Measurements from ENCODE around the gene MPRIP. TPM values are rescaled to one million over a fixed set of nuclear protein-coding genes. Genes with fewer than 3 reads are reported as not detected.
"Not testable (repeated sequence)": the region's sequence is repeated elsewhere in the genome, so short reads cannot be mapped to it uniquely, and the experiment has no call there.

The MPRIP gene
- total RNA-seq, 2 donors from 2014 or later: 84.3 to 258 TPM

GRCh38 chr17:17155568-17155967 is 113.3 kb downstream of the MPRIP start:
- no peaks in the 10 kb centered on the region for H3K9me3 ChIP-seq
- 95% methylated on average over 3 of the region's 3 CpGs for WGBS
- no peak overlapping the region for H3K27ac ChIP-seq
- H3K4me3 ChIP-seq: no peak overlapping the region
- H3K36me3 ChIP-seq: peaks cover 0 to 26% of the 10 kb centered on the region in 2 donors
- TF ChIP-seq, protein P1, sequence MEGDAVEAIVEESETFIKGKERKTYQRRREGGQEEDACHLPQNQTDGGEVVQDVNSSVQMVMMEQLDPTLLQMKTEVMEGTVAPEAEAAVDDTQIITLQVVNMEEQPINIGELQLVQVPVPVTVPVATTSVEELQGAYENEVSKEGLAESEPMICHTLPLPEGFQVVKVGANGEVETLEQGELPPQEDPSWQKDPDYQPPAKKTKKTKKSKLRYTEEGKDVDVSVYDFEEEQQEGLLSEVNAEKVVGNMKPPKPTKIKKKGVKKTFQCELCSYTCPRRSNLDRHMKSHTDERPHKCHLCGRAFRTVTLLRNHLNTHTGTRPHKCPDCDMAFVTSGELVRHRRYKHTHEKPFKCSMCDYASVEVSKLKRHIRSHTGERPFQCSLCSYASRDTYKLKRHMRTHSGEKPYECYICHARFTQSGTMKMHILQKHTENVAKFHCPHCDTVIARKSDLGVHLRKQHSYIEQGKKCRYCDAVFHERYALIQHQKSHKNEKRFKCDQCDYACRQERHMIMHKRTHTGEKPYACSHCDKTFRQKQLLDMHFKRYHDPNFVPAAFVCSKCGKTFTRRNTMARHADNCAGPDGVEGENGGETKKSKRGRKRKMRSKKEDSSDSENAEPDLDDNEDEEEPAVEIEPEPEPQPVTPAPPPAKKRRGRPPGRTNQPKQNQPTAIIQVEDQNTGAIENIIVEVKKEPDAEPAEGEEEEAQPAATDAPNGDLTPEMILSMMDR (IDR thresholded peaks at IDR 0.05): no peak
- TF ChIP-seq POLR2A (IDR thresholded peaks at IDR 0.05): no peak
- TF ChIP-seq POLR2AphosphoS5 (IDR thresholded peaks at IDR 0.05): no peak
- no peaks in the 10 kb centered on the region for H3K4me1 ChIP-seq (replicated peaks)
- intact Hi-C loops (cut with DNase I): no loop called here
- no peaks in the 10 kb centered on the region for H3K27me3 ChIP-seq (replicated peaks; ENCODE audit: insufficient read depth)
- DNase-seq (ENCODE audit: low spot score): no peak

DNA sequence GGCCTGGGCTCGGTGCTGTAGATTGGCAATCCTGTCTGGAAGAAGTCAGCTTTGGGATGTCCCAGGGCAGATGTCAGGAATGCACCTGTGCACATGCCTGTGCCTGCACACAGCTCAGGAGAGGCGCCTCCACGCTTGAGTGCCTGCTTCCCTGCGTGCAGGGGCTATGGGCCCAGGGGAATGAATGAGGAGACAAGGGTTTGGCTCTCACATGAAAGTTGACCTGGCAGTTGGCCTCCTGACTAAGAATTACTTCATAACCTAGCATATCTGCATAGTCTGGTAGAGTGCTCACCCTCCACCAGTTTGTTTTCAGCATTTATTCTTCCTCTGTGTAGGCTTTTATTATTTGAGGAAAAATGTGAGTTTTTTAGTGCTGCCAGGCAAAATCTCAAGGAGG is 113.8 kb downstream of the MPRIP start:
- DNase-seq (ENCODE audit: low spot score): peak; percentile 27
- 28% methylated on average over 4 of the region's 4 CpGs for WGBS
- intact Hi-C loops (cut with DNase I): no loop called here
- no peaks in the 10 kb centered on the region for H3K27me3 ChIP-seq (replicated peaks; ENCODE audit: insufficient read depth)
- no peaks in the 10 kb centered on the region for H3K9me3 ChIP-seq
- no peak overlapping the region for H3K4me3 ChIP-seq
- H3K36me3 ChIP-seq: peaks cover 0 to 26% of the 10 kb centered on the region in 2 donors
- H3K27ac ChIP-seq: no peak overlapping the region
- H3K4me1 ChIP-seq (replicated peaks): no peaks in the 10 kb centered on the region
- TF ChIP-seq POLR2AphosphoS5 (IDR thresholded peaks at IDR 0.05): no peak

DNA sequence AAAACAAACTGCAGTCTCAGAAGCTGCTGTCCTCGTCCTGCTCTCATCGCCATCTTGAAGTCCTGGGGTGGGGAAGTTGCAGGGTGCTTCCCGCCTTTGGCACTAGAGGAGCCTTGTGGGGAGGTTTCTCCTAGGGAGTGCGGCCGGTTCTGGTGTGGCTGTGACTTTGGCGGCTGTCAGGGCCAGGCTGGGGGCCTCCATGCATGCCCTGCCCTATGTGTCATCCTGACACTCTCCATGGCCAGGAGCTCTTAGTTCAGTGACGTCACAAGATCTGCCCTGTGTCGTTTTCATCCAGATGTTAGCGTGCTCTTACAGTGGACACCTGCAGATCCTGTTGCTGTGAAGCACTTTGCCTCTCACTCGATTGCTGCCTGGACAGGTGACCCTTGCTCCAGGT is 114.3 kb downstream of the MPRIP start:
- Histone ChIP-seq H3K4me3 (no peak overlapping the region), H3K27ac (no peak overlapping the region), H3K36me3 (peaks cover 0 to 26% of the 10 kb centered on the region in 2 donors), H3K9me3 (no peaks in the 10 kb centered on the region), H3K27me3 (replicated peaks; ENCODE audit: insufficient read depth) (no peaks in the 10 kb centered on the region), H3K4me1 (replicated peaks) (no peaks in the 10 kb centered on the region)
- WGBS: 56% methylated on average over 10 of the region's 10 CpGs
- TF ChIP-seq POLR2AphosphoS5 (IDR thresholded peaks at IDR 0.05): no peak
- TF ChIP-seq POLR2A (IDR thresholded peaks at IDR 0.05): no peak
- TF ChIP-seq, protein P1 (IDR thresholded peaks at IDR 0.05): no peak
- DNase-seq (ENCODE audit: low spot score): no peak
- intact Hi-C loops (cut with DNase I): no loop called here

DNA sequence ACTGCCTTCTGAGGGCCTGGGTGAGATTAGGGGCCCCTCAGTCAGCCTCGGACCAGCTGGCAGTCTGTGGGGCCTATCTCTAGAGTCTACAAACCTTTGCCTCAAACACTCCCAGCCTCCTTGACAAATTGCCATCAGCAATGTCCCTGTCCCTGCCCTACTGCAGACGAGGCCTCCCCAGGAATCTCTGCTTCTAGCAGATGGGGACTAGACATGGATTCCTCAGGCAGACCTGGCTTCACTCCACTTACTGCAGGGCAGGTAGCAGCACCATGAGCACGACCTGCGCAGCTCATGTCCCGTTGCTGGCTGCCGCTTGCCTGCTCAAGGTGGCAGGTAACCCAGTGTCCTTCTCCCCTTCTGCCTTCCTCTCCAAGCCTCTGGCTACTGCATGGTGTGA is 114.8 kb downstream of the MPRIP start:
- H3K9me3 ChIP-seq: no peaks in the 10 kb centered on the region
- 80% methylated on average over 6 of the region's 6 CpGs for WGBS
- H3K4me1 ChIP-seq (replicated peaks): no peaks in the 10 kb centered on the region
- DNase-seq (ENCODE audit: low spot score): no peak
- no peak overlapping the region for H3K4me3 ChIP-seq
- intact Hi-C loops (cut with DNase I): no loop called here
- peaks cover 0 to 30% of the 10 kb centered on the region in 2 donors for H3K36me3 ChIP-seq
- H3K27me3 ChIP-seq (replicated peaks; ENCODE audit: insufficient read depth): no peaks in the 10 kb centered on the region
- TF ChIP-seq POLR2A (IDR thresholded peaks at IDR 0.05) (no peak), POLR2AphosphoS5 (IDR thresholded peaks at IDR 0.05) (no peak)
- TF ChIP-seq, protein P1 (IDR thresholded peaks at IDR 0.05): no peak
- no peak overlapping the region for H3K27ac ChIP-seq

GRCh38 chr17:17158506-17158905 is 116.2 kb downstream of the MPRIP start:
- H3K4me3 ChIP-seq; intact Hi-C loops (cut with DNase I); H3K27me3 ChIP-seq (replicated peaks; ENCODE audit: insufficient read depth); DNase-seq (ENCODE audit: low spot score); H3K9me3 ChIP-seq; H3K4me1 ChIP-seq (replicated peaks): not testable (repeated sequence)
- 95% methylated on average over 29 of the region's 33 CpGs for WGBS
- peaks cover 0 to 30% of the 10 kb centered on the region in 2 donors for H3K36me3 ChIP-seq
- peak overlapping the region; percentile 54 for H3K27ac ChIP-seq

DNA sequence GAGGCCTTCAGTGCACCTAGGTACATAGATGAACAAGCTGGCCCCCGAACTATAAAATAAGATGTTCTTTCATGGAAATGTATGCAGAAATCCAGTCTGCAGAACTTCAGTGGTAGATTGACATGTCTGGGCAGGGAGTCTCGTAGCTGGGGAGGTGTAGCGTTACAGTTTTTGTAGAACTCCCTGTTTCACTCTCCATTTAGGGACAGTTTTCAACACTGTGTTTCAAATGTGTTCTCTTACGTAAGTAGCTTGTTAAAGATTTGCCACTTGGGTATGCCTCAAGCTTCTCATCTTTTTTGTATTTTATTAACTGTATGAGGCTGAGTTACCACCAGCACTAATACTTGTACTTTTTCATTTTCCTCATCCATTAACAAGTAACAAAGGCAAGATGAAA is 117.3 kb downstream of the MPRIP start:
- Histone ChIP-seq H3K4me1 (replicated peaks) (no peaks in the 10 kb centered on the region), H3K27me3 (replicated peaks; ENCODE audit: insufficient read depth) (no peaks in the 10 kb centered on the region), H3K9me3 (no peaks in the 10 kb centered on the region), H3K4me3 (no peak overlapping the region), H3K36me3 (peaks cover 0 to 35% of the 10 kb centered on the region in 2 donors), H3K27ac (peak overlapping the region; percentile 54 to 61)
- intact Hi-C loops (cut with DNase I): no loop called here
- 45% methylated on average over 4 of the region's 4 CpGs for WGBS
- DNase-seq (ENCODE audit: low spot score): peak; percentile 27
- TF ChIP-seq POLR2AphosphoS5 (IDR thresholded peaks at IDR 0.05): peak; percentile 69
- TF ChIP-seq, protein P1 (IDR thresholded peaks at IDR 0.05): no peak
